ENCODE results near the gene HRH1. TPM values are rescaled to one million over a fixed set of nuclear protein-coding genes. Genes with fewer than 3 reads are reported as not detected.

The HRH1 gene
- total RNA-seq, 4 donors from 2014 or later, result 3.7 to 15.9 (median 5.9) TPM

GRCh38 chr3:11144996-11145395 is 9.3 kb upstream of the HRH1 start:
- no peak for DNase-seq (ENCODE audit: extremely low spot score)
- H3K9me3 ChIP-seq, result no peaks in the 10 kb centered on the region
- H3K36me3 ChIP-seq, result no peaks in the 10 kb centered on the region
- H3K4me1 ChIP-seq, result peaks cover 2 to 28% (median 15%) of the 10 kb centered on the region in 4 donors
- intact Hi-C loops (cut with DNase I), result no loop called here
- WGBS, result 95% methylated on average over 5 of the region's 5 CpGs
- H3K27ac ChIP-seq (replicated peaks in 1 of 4), result no peak overlapping the region
- H3K27me3 ChIP-seq, result no peaks in the 10 kb centered on the region
- H3K4me3 ChIP-seq, result no peak overlapping the region
- TF ChIP-seq CTCF (IDR thresholded peaks at IDR 0.05) (no peak), POLR2A (IDR thresholded peaks at IDR 0.05; ENCODE audit: low read depth) (no peak), POLR2AphosphoS5 (IDR thresholded peaks at IDR 0.05) (no peak)

- WGBS, result 15% methylated on average over 3 of the region's 3 CpGs
- intact Hi-C loops (cut with DNase I), result no loop called here
- Histone ChIP-seq H3K27ac (replicated peaks in 1 of 4) (no peak overlapping the region), H3K4me3 (no peak overlapping the region), H3K36me3 (no peaks in the 10 kb centered on the region), H3K9me3 (no peaks in the 10 kb centered on the region), H3K27me3 (no peaks in the 10 kb centered on the region), H3K4me1 (peaks cover 0 to 19% (median 8%) of the 10 kb centered on the region in 4 donors)
- DNase-seq (ENCODE audit: extremely low spot score), result no peak
- TF ChIP-seq POLR2AphosphoS5 (IDR thresholded peaks at IDR 0.05), result no peak
- TF ChIP-seq CTCF (IDR thresholded peaks at IDR 0.05), result no peak
- TF ChIP-seq POLR2A (IDR thresholded peaks at IDR 0.05; ENCODE audit: low read depth), result no peak
- no peak for TF ChIP-seq EP300 (IDR thresholded peaks at IDR 0.05)
Measured at GRCh38 chr3:11145888-11146287, 8.4 kb upstream of the HRH1 start.

GRCh38 chr3:11146773-11147660 is 7.3 kb upstream of the HRH1 start:
- intact Hi-C loops (cut with DNase I), result no loop called here
- peaks cover 0 to 18% (median 8%) of the 10 kb centered on the region in 4 donors for H3K4me1 ChIP-seq
- H3K9me3 ChIP-seq, result no peaks in the 10 kb centered on the region
- H3K4me3 ChIP-seq, result no peak overlapping the region
- H3K36me3 ChIP-seq, result no peaks in the 10 kb centered on the region
- no peak for TF ChIP-seq POLR2AphosphoS5 (IDR thresholded peaks at IDR 0.05)
- TF ChIP-seq CTCF (IDR thresholded peaks at IDR 0.05), result no peak
- no peak for TF ChIP-seq EP300 (IDR thresholded peaks at IDR 0.05)
- TF ChIP-seq POLR2A (IDR thresholded peaks at IDR 0.05; ENCODE audit: low read depth), result no peak
- DNase-seq (ENCODE audit: extremely low spot score), result no peak
- no peaks in the 10 kb centered on the region for H3K27me3 ChIP-seq
- no peak overlapping the region for H3K27ac ChIP-seq (replicated peaks in 1 of 4)
- WGBS, result 85% methylated on average over 6 of the region's 6 CpGs

- intact Hi-C loops (cut with DNase I), result loop anchor here (5.0 kb wide), 1 partner anchor 58 kb away; no protein-coding TSS in a partner anchor
- peaks cover 0 to 13% (median 0%) of the 10 kb centered on the region in 4 donors for H3K27me3 ChIP-seq
- peak overlapping the region in 1 of 4 donors; percentile 20 for H3K27ac ChIP-seq (replicated peaks in 1 of 4)
- TF ChIP-seq EP300 (IDR thresholded peaks at IDR 0.05) (no peak), POLR2A (IDR thresholded peaks at IDR 0.05; ENCODE audit: low read depth) (no peak), CTCF (IDR thresholded peaks at IDR 0.05) (no peak), POLR2AphosphoS5 (IDR thresholded peaks at IDR 0.05) (no peak)
- 86% methylated on average over 5 of the region's 7 CpGs for WGBS
- no peak overlapping the region for H3K4me3 ChIP-seq
- H3K9me3 ChIP-seq, result no peaks in the 10 kb centered on the region
- DNase-seq (ENCODE audit: extremely low spot score), result no peak
- no peaks in the 10 kb centered on the region for H3K36me3 ChIP-seq
- peaks cover 7 to 33% (median 22%) of the 10 kb centered on the region in 4 donors for H3K4me1 ChIP-seq
Measured at GRCh38 chr3:11150256-11150655, 4.0 kb upstream of the HRH1 start.

All from esophagus muscularis mucosa (tissue), 4 donors.